ENCODE results near the gene ARHGEF39.

Gene ARHGEF39

GRCh38 chr9:35708146-35708545 lies 43.2 kb upstream of the ARHGEF39 start:
- no peak for DNase-seq (ENCODE audit: extremely low read depth, low read depth)
- H3K4me3 ChIP-seq (replicated peaks; ENCODE audit: low read depth, low read length) = no peak overlapping the region
- TF ChIP-seq, protein P1, sequence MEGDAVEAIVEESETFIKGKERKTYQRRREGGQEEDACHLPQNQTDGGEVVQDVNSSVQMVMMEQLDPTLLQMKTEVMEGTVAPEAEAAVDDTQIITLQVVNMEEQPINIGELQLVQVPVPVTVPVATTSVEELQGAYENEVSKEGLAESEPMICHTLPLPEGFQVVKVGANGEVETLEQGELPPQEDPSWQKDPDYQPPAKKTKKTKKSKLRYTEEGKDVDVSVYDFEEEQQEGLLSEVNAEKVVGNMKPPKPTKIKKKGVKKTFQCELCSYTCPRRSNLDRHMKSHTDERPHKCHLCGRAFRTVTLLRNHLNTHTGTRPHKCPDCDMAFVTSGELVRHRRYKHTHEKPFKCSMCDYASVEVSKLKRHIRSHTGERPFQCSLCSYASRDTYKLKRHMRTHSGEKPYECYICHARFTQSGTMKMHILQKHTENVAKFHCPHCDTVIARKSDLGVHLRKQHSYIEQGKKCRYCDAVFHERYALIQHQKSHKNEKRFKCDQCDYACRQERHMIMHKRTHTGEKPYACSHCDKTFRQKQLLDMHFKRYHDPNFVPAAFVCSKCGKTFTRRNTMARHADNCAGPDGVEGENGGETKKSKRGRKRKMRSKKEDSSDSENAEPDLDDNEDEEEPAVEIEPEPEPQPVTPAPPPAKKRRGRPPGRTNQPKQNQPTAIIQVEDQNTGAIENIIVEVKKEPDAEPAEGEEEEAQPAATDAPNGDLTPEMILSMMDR (IDR thresholded peaks at IDR 0.05; ENCODE audit: low read depth, low read length, missing control alignments) = no peak

DNA sequence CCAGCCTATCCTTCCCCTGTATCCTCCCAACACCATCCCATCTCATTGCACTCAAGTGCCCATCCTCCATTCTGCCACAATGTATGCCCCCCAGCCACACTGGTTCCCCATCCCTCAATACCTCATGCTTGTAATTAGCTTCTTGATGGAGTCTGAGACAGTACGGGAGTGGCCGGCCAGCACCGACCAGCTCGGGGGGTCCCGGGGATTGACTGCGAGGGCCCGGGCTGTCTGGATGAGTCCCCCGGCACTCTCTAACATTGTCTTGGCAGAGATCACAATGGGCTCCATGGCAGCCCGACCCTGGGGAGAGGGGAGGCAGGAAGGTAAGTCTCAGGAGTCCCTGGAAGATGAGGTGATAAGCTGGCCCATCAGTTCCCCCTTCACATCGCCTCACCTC lies 42.0 kb upstream of the ARHGEF39 start:
- TF ChIP-seq, protein P1 (IDR thresholded peaks at IDR 0.05; ENCODE audit: low read depth, low read length, missing control alignments) = no peak
- no peak for DNase-seq (ENCODE audit: extremely low read depth, low read depth)
- H3K4me3 ChIP-seq (replicated peaks; ENCODE audit: low read depth, low read length) = no peak overlapping the region

GRCh38 chr9:35705836-35706430 lies 40.9 kb upstream of the ARHGEF39 start:
- no peak for DNase-seq (ENCODE audit: extremely low read depth, low read depth)
- TF ChIP-seq, protein P1 (IDR thresholded peaks at IDR 0.05; ENCODE audit: low read depth, low read length, missing control alignments) = no peak
- H3K4me3 ChIP-seq (replicated peaks; ENCODE audit: low read depth, low read length) = no peak overlapping the region

- DNase-seq (ENCODE audit: extremely low read depth, low read depth) = no peak
- no peak overlapping the region for H3K4me3 ChIP-seq (replicated peaks; ENCODE audit: low read depth, low read length)
- TF ChIP-seq, protein P1 (IDR thresholded peaks at IDR 0.05; ENCODE audit: low read depth, low read length, missing control alignments) = no peak
Observed at GRCh38 chr9:35705372-35705771, 40.4 kb upstream of the ARHGEF39 start.

DNA sequence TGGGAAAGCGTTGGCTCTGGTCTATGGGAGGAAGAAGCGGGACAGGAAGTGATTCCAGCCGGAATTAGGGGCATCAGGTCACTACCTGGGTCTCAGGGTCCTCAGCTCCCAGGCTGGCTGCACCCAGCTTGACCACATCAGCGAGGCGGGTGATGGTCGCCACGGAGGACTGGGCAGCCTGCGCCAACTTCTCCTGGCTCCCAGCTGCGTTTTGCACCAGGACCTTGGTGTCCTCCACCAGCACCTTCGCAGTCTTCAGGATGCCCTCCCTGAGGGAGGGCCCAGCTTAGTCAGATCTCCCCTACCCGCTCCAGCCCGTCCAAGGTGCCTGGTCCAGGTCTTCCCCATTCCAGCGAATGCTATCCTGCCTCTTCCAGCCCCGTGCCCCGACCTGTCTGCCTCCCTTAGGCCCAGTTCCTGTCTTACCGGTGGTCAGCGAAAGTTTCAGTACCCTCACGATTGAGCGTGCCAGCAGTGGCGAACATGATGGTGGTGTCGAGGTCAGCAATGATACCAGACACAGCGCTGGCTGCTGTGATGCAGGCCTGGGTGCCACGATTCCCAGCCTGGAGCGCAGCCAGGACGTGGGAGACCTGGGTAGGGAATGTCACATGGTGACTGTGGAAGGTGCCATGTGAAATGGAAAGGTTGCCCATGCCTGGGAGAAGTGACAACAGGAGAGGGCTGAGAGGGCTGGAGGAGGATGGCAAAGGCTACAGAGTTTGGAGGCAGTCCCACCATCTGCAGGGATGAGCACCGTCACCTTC lies 39.1 kb upstream of the ARHGEF39 start:
- TF ChIP-seq, protein P1 (IDR thresholded peaks at IDR 0.05; ENCODE audit: low read depth, low read length, missing control alignments) = no peak
- H3K4me3 ChIP-seq (replicated peaks; ENCODE audit: low read depth, low read length) = no peak overlapping the region
- DNase-seq (ENCODE audit: extremely low read depth, low read depth) = no peak

- no peak for DNase-seq (ENCODE audit: extremely low read depth, low read depth)
- TF ChIP-seq, protein P1 (IDR thresholded peaks at IDR 0.05; ENCODE audit: low read depth, low read length, missing control alignments) = no peak
- H3K4me3 ChIP-seq (replicated peaks; ENCODE audit: low read depth, low read length) = no peak overlapping the region
Observed at GRCh38 chr9:35702696-35703095, 37.7 kb upstream of the ARHGEF39 start.
